Esophagus muscularis mucosa (tissue), 4 donors: ENCODE data around the gene TRABD2B. TPM values are rescaled to one million over a fixed set of nuclear protein-coding genes. Genes with fewer than 3 reads are reported as not detected.
A peak's percentile ranks its signal among the peaks of the same experiment; 100 is the strongest.

Experiments
- DNase-seq: peaks from one replicate; pipeline ENCODE4 v3.0.0-alpha.2; 2017; ENCODE audit errors: extremely low spot score
- H3K27ac ChIP-seq, 4 donors: fragments of 200-600 bp; sonication (generic); replicated peaks in 1 of 4; 1 replicate in 3 of 4; 2 replicates in 1 of 4; pipeline ENCODE4 v1.5.1; 2016 to 2019; ENCODE audit warnings: mild to moderate bottlenecking in 1 of 4
- H3K27me3 ChIP-seq, 4 donors: fragments of 200-600 bp; sonication (generic); one replicate each; pipeline versions ENCODE4 v1.5.1 to v1.6.0; 2016 to 2019
- H3K36me3 ChIP-seq, 4 donors: fragments of 200-600 bp; sonication (generic); one replicate each; pipeline ENCODE4 v1.5.1; 2016 to 2019
- H3K4me1 ChIP-seq, 4 donors: fragments of 200-600 bp; sonication (generic); one replicate each; pipeline ENCODE4 v1.5.1; 2016 to 2019
- H3K4me3 ChIP-seq, 4 donors: fragments of 200-600 bp; sonication (generic); 1 replicate in 2 of 4; 2 replicates in 2 of 4; pipeline ENCODE4 v1.5.1; 2016 to 2019; ENCODE audit warnings: mild to moderate bottlenecking in 4 of 4, moderate library complexity in 1 of 4
- H3K9me3 ChIP-seq, 4 donors: fragments of 200-600 bp; sonication (generic); 1 replicate in 3 of 4; 2 replicates in 1 of 4; pipeline ENCODE4 v1.5.1; 2016 to 2019
- CTCF ChIP-seq, 3 experiments: fragments of 200-600 bp in 2 of 3; fragments of 450-650 bp in 1 of 3; sonication (generic) in 2 of 3; IDR thresholded peaks; one replicate each; pipeline ENCODE4 v1.5.1; 2017 to 2019; ENCODE audit warnings: antibody characterized with exemption in 3 of 3, mild to moderate bottlenecking in 2 of 3, moderate library complexity in 1 of 3
- EP300 ChIP-seq: sonication (generic); formaldehyde crosslinking; IDR thresholded peaks from one replicate; pipeline ENCODE4 v1.6.1; 2017; ENCODE audit warnings: antibody characterized with exemption
- POLR2A ChIP-seq: fragments of 450-650 bp; IDR thresholded peaks from one replicate; pipeline ENCODE4 v1.6.1; 2017; ENCODE audit warnings: antibody characterized with exemption, moderate library complexity, mild to moderate bottlenecking, low read depth
- POLR2AphosphoS5 ChIP-seq, 2 donors: sonication (generic); formaldehyde crosslinking; IDR thresholded peaks; one replicate each; pipeline ENCODE4 v1.6.1; 2017; ENCODE audit warnings: antibody characterized with exemption in 2 of 2
- WGBS: methylation state at CpG from one replicate; pipeline ENCODE4 v1.1.5; 2018; 5-methylcytosine and 5-hydroxymethylcytosine counted together
- intact Hi-C: fragments of 100-400 bp; cut with DNase I; formaldehyde crosslinking; loops from one replicate; pipeline ENCODE4 v1.15.1; 2023
- total RNA-seq, 4 donors: library from RNA; depleted of rRNA; stranded (reverse); fragments of >200 nt; gene quantifications; one replicate each; pipeline versions ENCODE4 v1.1.0 to v1.2.1, GENCODE V29; 2016

TRABD2B gene
- total RNA-seq, 4 donors from 2014 or later, result 4.0 to 7.6 (median 4.1) TPM

GRCh38 chr1:47782414-47783166 lies 214.6 kb downstream of the TRABD2B start:
- DNase-seq, result no peak
- H3K4me3 ChIP-seq, result no peak overlapping the region
- peak overlapping the region in 1 of 4 donors; percentile 26 for H3K27ac ChIP-seq
- no peaks in the 10 kb centered on the region for H3K27me3 ChIP-seq
- H3K36me3 ChIP-seq, result peaks cover 0 to 7% (median 0%) of the 10 kb centered on the region in 4 donors
- WGBS, result 63% methylated on average over 9 of the region's 9 CpGs
- no peaks in the 10 kb centered on the region for H3K9me3 ChIP-seq
- intact Hi-C loops, result no loop called here
- TF ChIP-seq CTCF (IDR thresholded peaks at IDR 0.05) (no peak), POLR2A (no peak), EP300 (no peak), POLR2AphosphoS5 (IDR thresholded peaks at IDR 0.05) (no peak)
- H3K4me1 ChIP-seq, result peaks cover 17 to 52% (median 43%) of the 10 kb centered on the region in 4 donors

GRCh38 chr1:47781171-47781959 lies 215.8 kb downstream of the TRABD2B start:
- Histone ChIP-seq H3K4me3 (no peak overlapping the region), H3K4me1 (peaks cover 17 to 50% (median 41%) of the 10 kb centered on the region in 4 donors), H3K9me3 (no peaks in the 10 kb centered on the region), H3K27me3 (no peaks in the 10 kb centered on the region), H3K27ac (no peak overlapping the region), H3K36me3 (peaks cover 0 to 11% (median 0%) of the 10 kb centered on the region in 4 donors)
- no peak for DNase-seq
- intact Hi-C loops, result no loop called here
- 92% methylated on average over 20 of the region's 22 CpGs for WGBS
- TF ChIP-seq POLR2AphosphoS5 (IDR thresholded peaks at IDR 0.05) (no peak), EP300 (no peak), CTCF (IDR thresholded peaks at IDR 0.05) (no peak), POLR2A (no peak)

GRCh38 chr1:47780469-47780995 lies 216.7 kb downstream of the TRABD2B start:
- H3K27ac ChIP-seq, result no peak overlapping the region
- intact Hi-C loops, result no loop called here

GRCh38 chr1:47779613-47780012 lies 217.6 kb downstream of the TRABD2B start:
- peaks cover 13 to 33% (median 24%) of the 10 kb centered on the region in 4 donors for H3K4me1 ChIP-seq
- H3K27ac ChIP-seq, result no peak overlapping the region
- no peaks in the 10 kb centered on the region for H3K27me3 ChIP-seq
- no peaks in the 10 kb centered on the region for H3K9me3 ChIP-seq
- 92% methylated on average over 2 of the region's 3 CpGs for WGBS
- TF ChIP-seq POLR2A (no peak), EP300 (no peak), CTCF (IDR thresholded peaks at IDR 0.05) (no peak), POLR2AphosphoS5 (IDR thresholded peaks at IDR 0.05) (no peak)
- DNase-seq, result no peak
- intact Hi-C loops, result no loop called here
- no peak overlapping the region for H3K4me3 ChIP-seq
- peaks cover 0 to 24% (median 0%) of the 10 kb centered on the region in 4 donors for H3K36me3 ChIP-seq

More at GRCh38 chr1:47780469-47780995, 216.7 kb downstream of the TRABD2B start:
- H3K27me3 ChIP-seq, result no peaks in the 10 kb centered on the region
- TF ChIP-seq CTCF (IDR thresholded peaks at IDR 0.05) (no peak), POLR2AphosphoS5 (IDR thresholded peaks at IDR 0.05) (no peak), POLR2A (no peak), EP300 (no peak)
- WGBS, result 97% methylated on average over 5 of the region's 8 CpGs
- H3K4me3 ChIP-seq, result no peak overlapping the region
- no peak for DNase-seq
- H3K36me3 ChIP-seq, result peaks cover 0 to 15% (median 0%) of the 10 kb centered on the region in 4 donors
- no peaks in the 10 kb centered on the region for H3K9me3 ChIP-seq
- H3K4me1 ChIP-seq, result peaks cover 17 to 42% (median 33%) of the 10 kb centered on the region in 4 donors
